Neural cell (in vitro differentiated cells): ENCODE data around the gene IPPK. TPM values are rescaled to one million over a fixed set of nuclear protein-coding genes. Genes with fewer than 3 reads are reported as not detected.

Experiments used
- H2AFZ ChIP-seq: fragments of 200-600, 300-800 bp; sonication (generic), shearing (Covaris generic); 2 replicates; pipeline ENCODE4 v1.6.0; 2014; ENCODE audit warnings: low read depth, mild to moderate bottlenecking, antibody characterized with exemption, low read length, moderate library complexity
- H3F3A ChIP-seq: fragments of 200-600 bp; shearing (Covaris generic); 2 replicates; pipeline ENCODE4 v1.6.1; 2016; ENCODE audit warnings: mild to moderate bottlenecking, moderate library complexity, mixed read lengths, antibody characterized with exemption, low read length; ENCODE audit not compliant: insufficient read depth, poor library complexity, severe bottlenecking
- H3K27ac ChIP-seq: fragments of 200-600, 300-800 bp; sonication (generic), shearing (Covaris generic); 2 replicates; pipeline ENCODE4 v1.5.1; 2014; ENCODE audit warnings: mild to moderate bottlenecking, low read length, moderate library complexity
- H3K27me3 ChIP-seq: fragments of 300-800, 200-600 bp; sonication (generic), shearing (Covaris generic); 2 replicates; pipeline ENCODE4 v1.6.0; 2014; ENCODE audit warnings: mild to moderate bottlenecking, low read depth, low read length, moderate library complexity; ENCODE audit not compliant: insufficient read depth
- H3K36me3 ChIP-seq: fragments of 300-800, 200-600 bp; sonication (generic), shearing (Covaris generic); 2 replicates; pipeline ENCODE4 v1.5.1; 2014; ENCODE audit warnings: mild to moderate bottlenecking, antibody characterized with exemption, low read length, moderate library complexity; ENCODE audit not compliant: insufficient read depth
- H3K4me2 ChIP-seq: fragments of 300-800, 200-600 bp; sonication (generic), shearing (Covaris generic); 2 replicates; pipeline ENCODE4 v1.6.0; 2014; ENCODE audit warnings: mild to moderate bottlenecking, low read length
- H3K4me3 ChIP-seq: fragments of 300-800, 200-600 bp; sonication (generic), shearing (Covaris generic); 2 replicates; pipeline ENCODE4 v1.5.1; 2014; ENCODE audit warnings: mild to moderate bottlenecking, low read length, moderate library complexity
- H3K79me2 ChIP-seq: fragments of 200-600 bp; shearing (Covaris generic); replicated peaks from 2 replicates; pipeline ENCODE4 v1.6.0; 2014; ENCODE audit warnings: mild to moderate bottlenecking, low read length, moderate library complexity; ENCODE audit not compliant: insufficient read depth
- H3K9ac ChIP-seq: fragments of 300-800, 200-600 bp; sonication (generic), shearing (Covaris generic); 2 replicates; pipeline ENCODE4 v1.6.1; 2016; ENCODE audit warnings: mild to moderate bottlenecking, low read length, mixed read lengths
- H3K9me2 ChIP-seq: fragments of 200-600 bp; shearing (Covaris generic); 2 replicates; pipeline ENCODE4 v1.6.1; 2016; ENCODE audit warnings: mild to moderate bottlenecking, low read length, mixed read lengths; ENCODE audit not compliant: insufficient read depth
- H3K9me3 ChIP-seq: fragments of 200-600, 300-800 bp; sonication (generic), shearing (Covaris generic); 2 replicates; pipeline ENCODE4 v1.6.1; 2016; ENCODE audit warnings: mild to moderate bottlenecking, mixed run types, low read length, moderate library complexity, mixed read lengths
- H4K20me1 ChIP-seq: fragments of 200-600 bp; shearing (Covaris generic); 2 replicates; pipeline ENCODE4 v1.6.1; 2016; ENCODE audit warnings: mild to moderate bottlenecking, mixed run types; ENCODE audit not compliant: insufficient read depth
- CTCF ChIP-seq: fragments of 450-650 bp; IDR thresholded peaks from 2 replicates; pipeline ENCODE4 v1.5.1; 2014; ENCODE audit warnings: antibody characterized with exemption, mild to moderate bottlenecking, moderate library complexity; ENCODE audit not compliant: poor library complexity, severe bottlenecking
- EP300 ChIP-seq: fragments of 450-650 bp; conservative IDR thresholded peaks from 2 replicates; pipeline ENCODE4 v1.6.1; 2014; ENCODE audit warnings: antibody characterized with exemption, mild to moderate bottlenecking, moderate library complexity; ENCODE audit not compliant: poor library complexity, severe bottlenecking
- EZH2 ChIP-seq: fragments of 200-600, 300-800 bp; shearing (Covaris generic), sonication (generic); IDR thresholded peaks from 2 replicates; pipeline ENCODE4 v1.6.1; 2014; ENCODE audit warnings: antibody characterized with exemption, low read length, borderline replicate concordance, mild to moderate bottlenecking; ENCODE audit not compliant: insufficient read depth, poor library complexity, severe bottlenecking
- MXI1 ChIP-seq: fragments of 450-650 bp; conservative IDR thresholded peaks from 2 replicates; pipeline ENCODE4 v1.6.1; 2014; ENCODE audit warnings: antibody characterized with exemption, mild to moderate bottlenecking; ENCODE audit not compliant: poor library complexity, severe bottlenecking
- POLR2AphosphoS5 ChIP-seq: IDR thresholded peaks from 2 replicates; pipeline ENCODE4 v1.6.1; 2012
- RAD21 ChIP-seq: fragments of 450-650 bp; conservative IDR thresholded peaks from 2 replicates; pipeline ENCODE4 v1.6.1; 2014; ENCODE audit warnings: antibody characterized with exemption, mild to moderate bottlenecking, moderate library complexity
- REST ChIP-seq: IDR thresholded peaks from 2 replicates; pipeline ENCODE4 v1.6.1; 2012; ENCODE audit warnings: borderline replicate concordance
- SMC3 ChIP-seq: fragments of 450-650 bp; conservative IDR thresholded peaks from 2 replicates; pipeline ENCODE4 v1.6.1; 2014; ENCODE audit warnings: antibody characterized with exemption, mild to moderate bottlenecking, moderate library complexity; ENCODE audit not compliant: poor library complexity
- polyA plus RNA-seq: library from polyadenylated mRNA; depleted of rRNA; stranded (reverse); fragments of >200 nt; gene quantifications from 2 replicates; pipeline ENCODE4 v1.2.3, GENCODE V29; 2014

The IPPK gene
- polyA plus RNA-seq, 1 donor from 2014 or later = 34.3 TPM

- Histone ChIP-seq H3K4me3 (no peak overlapping the region), H3K79me2 (no peaks in the 10 kb centered on the region), H3K27me3 (no peaks in the 10 kb centered on the region), H3K9me2 (no peaks in the 10 kb centered on the region), H3F3A (no peaks in the 10 kb centered on the region), H2AFZ (no peak overlapping the region), H3K9me3 (no peaks in the 10 kb centered on the region), H3K9ac (no peak overlapping the region), H3K4me2 (no peak overlapping the region), H4K20me1 (no peaks in the 10 kb centered on the region), H3K36me3 (no peaks in the 10 kb centered on the region), H3K27ac (no peak overlapping the region)
- no peak for TF ChIP-seq SMC3
- no peak for TF ChIP-seq POLR2AphosphoS5
- no peak for TF ChIP-seq EP300
- no peak for TF ChIP-seq RAD21
- TF ChIP-seq REST = no peak
- no peak for TF ChIP-seq CTCF
These were observed 25.7 kb downstream of the IPPK start for GRCh38 chr9:92644278-92644677.

GRCh38 chr9:92642564-92642963 lies 27.4 kb downstream of the IPPK start:
- Histone ChIP-seq H3K36me3 (no peaks in the 10 kb centered on the region), H3F3A (no peaks in the 10 kb centered on the region), H3K4me3 (no peak overlapping the region), H3K9ac (no peak overlapping the region), H3K27me3 (no peaks in the 10 kb centered on the region), H3K27ac (no peak overlapping the region), H3K9me3 (no peaks in the 10 kb centered on the region), H3K4me2 (no peak overlapping the region), H3K79me2 (no peaks in the 10 kb centered on the region), H3K9me2 (no peaks in the 10 kb centered on the region), H4K20me1 (no peaks in the 10 kb centered on the region), H2AFZ (no peak overlapping the region)
- TF ChIP-seq CTCF = no peak
- no peak for TF ChIP-seq EZH2
- no peak for TF ChIP-seq EP300
- no peak for TF ChIP-seq MXI1
